ENCODE measurements around the gene TET2. TPM values are rescaled to one million over a fixed set of nuclear protein-coding genes. Genes with fewer than 3 reads are reported as not detected.

The TET2 gene
- total RNA-seq, 1 donor from 2014 or later, result 23.3 TPM

DNA sequence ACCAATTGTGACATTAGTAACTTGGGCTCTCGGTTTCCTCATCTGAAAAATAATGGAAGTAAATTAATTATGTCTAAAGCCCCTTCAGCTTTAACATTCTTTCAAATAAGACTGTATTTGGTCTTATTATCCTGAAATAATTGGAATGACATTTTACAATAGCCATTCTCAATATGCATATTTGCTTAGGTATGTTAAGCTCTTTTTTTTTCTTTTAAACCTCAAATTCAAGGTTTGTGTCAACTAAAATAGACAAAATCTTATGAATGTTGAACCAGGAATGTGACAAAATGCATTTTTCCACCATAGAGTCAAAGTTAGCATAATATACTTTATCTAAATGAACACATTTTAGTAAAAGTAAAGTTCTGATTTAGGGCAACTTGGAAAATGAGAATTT is 34.4 kb upstream of the TET2 start:
- Mint-ChIP-seq H3K27me3 (ENCODE audit: low read depth) (peaks cover 17% of the 10 kb centered on the region), H3K4me1 (no peaks in the 10 kb centered on the region), H3K9me3 (peaks cover 3% of the 10 kb centered on the region), H3K36me3 (ENCODE audit: low read depth) (no peaks in the 10 kb centered on the region), H3K4me3 (no peak overlapping the region), H3K27ac (ENCODE audit: unreplicated experiment) (no peak overlapping the region)
- DNase-seq (ENCODE audit: low read depth, low spot score), result no peak
- TF ChIP-seq, protein P1, sequence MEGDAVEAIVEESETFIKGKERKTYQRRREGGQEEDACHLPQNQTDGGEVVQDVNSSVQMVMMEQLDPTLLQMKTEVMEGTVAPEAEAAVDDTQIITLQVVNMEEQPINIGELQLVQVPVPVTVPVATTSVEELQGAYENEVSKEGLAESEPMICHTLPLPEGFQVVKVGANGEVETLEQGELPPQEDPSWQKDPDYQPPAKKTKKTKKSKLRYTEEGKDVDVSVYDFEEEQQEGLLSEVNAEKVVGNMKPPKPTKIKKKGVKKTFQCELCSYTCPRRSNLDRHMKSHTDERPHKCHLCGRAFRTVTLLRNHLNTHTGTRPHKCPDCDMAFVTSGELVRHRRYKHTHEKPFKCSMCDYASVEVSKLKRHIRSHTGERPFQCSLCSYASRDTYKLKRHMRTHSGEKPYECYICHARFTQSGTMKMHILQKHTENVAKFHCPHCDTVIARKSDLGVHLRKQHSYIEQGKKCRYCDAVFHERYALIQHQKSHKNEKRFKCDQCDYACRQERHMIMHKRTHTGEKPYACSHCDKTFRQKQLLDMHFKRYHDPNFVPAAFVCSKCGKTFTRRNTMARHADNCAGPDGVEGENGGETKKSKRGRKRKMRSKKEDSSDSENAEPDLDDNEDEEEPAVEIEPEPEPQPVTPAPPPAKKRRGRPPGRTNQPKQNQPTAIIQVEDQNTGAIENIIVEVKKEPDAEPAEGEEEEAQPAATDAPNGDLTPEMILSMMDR (conservative IDR thresholded peaks at IDR 0.05), result no peak

DNA sequence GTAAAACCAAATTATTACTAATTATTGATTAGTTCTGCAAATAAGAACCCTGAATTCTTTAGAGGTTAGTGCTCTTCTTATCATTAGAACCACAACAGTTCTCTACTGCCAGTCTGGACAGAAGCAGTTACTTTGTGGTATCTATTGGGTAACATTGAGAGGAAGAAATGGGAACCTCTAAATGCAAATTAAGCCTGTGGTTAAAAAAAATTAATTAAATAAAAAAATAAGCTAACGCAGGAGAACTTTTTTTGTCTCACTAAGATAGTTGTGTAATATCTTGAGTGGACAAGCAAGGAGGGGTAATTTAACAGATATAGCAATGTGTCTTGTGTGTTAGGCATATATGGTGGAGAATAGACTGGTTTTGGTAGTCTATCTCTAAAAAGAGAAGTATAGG is 32.9 kb upstream of the TET2 start:
- no peak overlapping the region for H3K4me3 Mint-ChIP-seq
- H3K36me3 Mint-ChIP-seq (ENCODE audit: low read depth), result no peaks in the 10 kb centered on the region
- no peaks in the 10 kb centered on the region for H3K4me1 Mint-ChIP-seq
- H3K27me3 Mint-ChIP-seq (ENCODE audit: low read depth), result peaks cover 20% of the 10 kb centered on the region
- no peak for DNase-seq (ENCODE audit: low read depth, low spot score)
- TF ChIP-seq, protein P1 (conservative IDR thresholded peaks at IDR 0.05), result no peak
- H3K9me3 Mint-ChIP-seq, result peaks cover 3% of the 10 kb centered on the region
- H3K27ac Mint-ChIP-seq (ENCODE audit: unreplicated experiment), result no peak overlapping the region

DNA sequence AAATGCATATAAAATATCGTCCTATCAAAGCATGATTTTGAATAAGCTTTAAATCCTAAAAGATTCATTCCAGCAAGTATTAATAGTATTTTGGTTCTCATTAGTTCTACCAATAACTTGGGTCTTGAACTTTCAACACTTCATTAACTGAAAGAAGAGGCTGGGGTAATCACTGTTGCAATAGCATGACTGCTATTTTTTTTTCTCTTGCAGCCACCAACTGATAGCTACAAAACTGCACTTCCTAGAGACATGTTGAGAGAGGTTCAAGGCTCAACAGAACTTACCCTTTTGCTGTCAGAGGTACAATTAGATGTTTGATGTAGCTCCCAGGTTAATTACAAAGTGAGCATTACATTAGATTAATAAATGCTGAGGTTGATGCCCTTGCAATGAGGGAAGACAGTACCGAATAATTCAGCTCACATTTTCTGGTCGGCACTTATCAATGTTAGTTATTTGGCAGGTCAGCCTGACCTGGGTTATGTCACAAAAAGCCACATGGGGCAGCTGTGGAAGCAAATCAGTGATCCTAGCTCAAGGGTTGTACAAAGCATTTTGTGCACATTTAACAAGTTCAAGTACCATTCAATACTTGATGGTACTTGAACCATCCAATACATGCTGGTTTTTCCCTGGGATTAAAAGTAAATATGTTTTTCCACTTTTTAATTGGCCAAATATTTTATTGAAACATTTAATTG is 29.9 kb upstream of the TET2 start:
- no peak for DNase-seq (ENCODE audit: low read depth, low spot score)
- H3K27ac Mint-ChIP-seq (ENCODE audit: unreplicated experiment), result no peak overlapping the region
- H3K27me3 Mint-ChIP-seq (ENCODE audit: low read depth), result peaks cover 21% of the 10 kb centered on the region
- H3K36me3 Mint-ChIP-seq (ENCODE audit: low read depth), result no peaks in the 10 kb centered on the region
- no peak overlapping the region for H3K4me3 Mint-ChIP-seq
- TF ChIP-seq, protein P1 (conservative IDR thresholded peaks at IDR 0.05), result no peak
- H3K4me1 Mint-ChIP-seq, result no peaks in the 10 kb centered on the region
- H3K9me3 Mint-ChIP-seq, result no peaks in the 10 kb centered on the region

DNA sequence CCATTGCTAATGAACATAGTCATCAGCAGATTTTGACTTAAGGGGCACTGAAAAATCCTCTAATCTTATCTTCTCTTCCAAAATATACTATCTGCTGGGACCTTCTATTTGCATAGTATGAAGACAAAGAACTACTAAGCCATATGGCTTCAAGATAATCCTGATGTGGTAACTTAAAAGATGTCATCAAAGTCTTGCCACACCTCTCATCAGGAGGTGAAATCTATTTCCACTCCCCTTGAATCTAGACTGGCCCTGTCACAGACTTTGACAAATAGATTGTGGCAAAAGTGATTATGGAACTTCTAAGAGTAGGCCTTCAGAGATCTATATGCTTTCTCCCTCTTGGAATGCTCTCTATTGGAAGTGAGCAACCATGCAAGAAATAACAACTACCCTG is 27.3 kb upstream of the TET2 start:
- no peak overlapping the region for H3K4me3 Mint-ChIP-seq
- TF ChIP-seq, protein P1 (conservative IDR thresholded peaks at IDR 0.05), result no peak
- DNase-seq (ENCODE audit: low read depth, low spot score), result no peak
- no peak overlapping the region for H3K27ac Mint-ChIP-seq (ENCODE audit: unreplicated experiment)
- H3K9me3 Mint-ChIP-seq, result no peaks in the 10 kb centered on the region
- H3K4me1 Mint-ChIP-seq, result no peaks in the 10 kb centered on the region
- peaks cover 14% of the 10 kb centered on the region for H3K27me3 Mint-ChIP-seq (ENCODE audit: low read depth)
- no peaks in the 10 kb centered on the region for H3K36me3 Mint-ChIP-seq (ENCODE audit: low read depth)

DNA sequence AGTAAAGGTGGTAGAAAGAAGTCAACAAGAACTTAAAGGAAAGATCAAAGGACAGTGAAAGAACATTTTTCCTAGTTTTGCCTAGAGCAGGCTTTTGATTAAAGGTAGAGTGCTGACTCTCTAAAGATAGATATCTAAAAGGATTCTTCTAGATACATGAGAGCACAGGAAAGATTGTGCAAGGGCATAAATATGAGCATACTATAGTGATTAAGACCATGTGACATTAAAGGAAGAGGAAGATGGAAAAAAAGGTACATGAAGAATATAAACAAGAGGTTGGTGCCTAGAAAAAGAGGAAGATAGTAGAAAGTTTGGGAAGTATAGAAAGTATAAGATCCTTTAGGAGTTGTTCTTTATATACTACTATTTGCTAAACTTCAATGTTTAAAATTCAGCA is 26.1 kb upstream of the TET2 start:
- no peaks in the 10 kb centered on the region for H3K36me3 Mint-ChIP-seq (ENCODE audit: low read depth)
- no peaks in the 10 kb centered on the region for H3K9me3 Mint-ChIP-seq
- no peak for DNase-seq (ENCODE audit: low read depth, low spot score)
- H3K4me3 Mint-ChIP-seq, result no peak overlapping the region
- H3K4me1 Mint-ChIP-seq, result no peaks in the 10 kb centered on the region
- H3K27me3 Mint-ChIP-seq (ENCODE audit: low read depth), result peaks cover 4% of the 10 kb centered on the region
- H3K27ac Mint-ChIP-seq (ENCODE audit: unreplicated experiment), result no peak overlapping the region
- TF ChIP-seq, protein P1 (conservative IDR thresholded peaks at IDR 0.05), result no peak
